GM18909 (cell line): ENCODE measurements around the gene MAU2.

Source experiments
- ATAC-seq: cut with Tn5 transposase; IDR thresholded peaks from one replicate; pipeline ENCODE4 v1.9.1; 2021; ENCODE audit warnings: mild to moderate bottlenecking; ENCODE audit not compliant: unreplicated experiment, poor library complexity

The MAU2 gene

DNA sequence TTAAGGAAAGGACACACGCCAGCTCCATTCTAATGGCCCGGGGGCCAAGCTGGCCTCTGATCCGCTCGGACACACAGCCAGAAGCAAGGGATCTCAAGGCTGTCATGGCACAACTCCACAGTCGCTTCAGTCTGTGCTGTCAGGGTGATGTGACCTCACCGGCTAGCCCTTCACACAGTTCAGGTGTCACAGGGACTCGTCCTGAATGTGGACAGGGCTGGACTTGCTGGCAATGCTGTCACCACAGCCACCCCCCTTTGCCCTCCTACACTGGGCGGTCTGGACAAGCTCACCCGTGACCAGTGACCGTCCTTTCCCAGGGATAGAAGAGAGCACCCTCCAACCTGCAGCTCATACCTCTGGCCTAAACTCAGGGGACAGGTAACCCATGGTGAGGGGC is 15.6 kb upstream of the MAU2 start:
- no peak for ATAC-seq

DNA sequence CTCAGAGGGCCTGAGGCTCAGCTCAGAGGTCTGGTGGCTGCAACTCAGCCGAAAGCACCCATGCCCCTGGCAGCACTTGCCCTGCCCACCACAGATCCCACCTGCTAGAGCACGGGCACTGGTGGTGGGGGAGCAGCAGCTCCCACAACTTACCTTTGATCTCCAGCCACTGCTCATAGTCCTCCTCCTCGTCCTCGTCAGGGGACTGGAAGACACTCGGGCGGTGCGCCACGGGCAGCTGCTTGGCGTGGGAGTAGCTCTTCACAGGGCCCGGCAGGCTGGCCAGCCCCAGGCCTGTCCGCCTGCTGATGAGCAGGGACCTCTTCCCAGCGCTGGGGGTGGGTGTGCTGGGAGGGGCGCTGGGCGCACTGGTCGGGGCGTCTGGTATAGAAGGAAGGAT is 14.9 kb upstream of the MAU2 start:
- ATAC-seq = no peak

DNA sequence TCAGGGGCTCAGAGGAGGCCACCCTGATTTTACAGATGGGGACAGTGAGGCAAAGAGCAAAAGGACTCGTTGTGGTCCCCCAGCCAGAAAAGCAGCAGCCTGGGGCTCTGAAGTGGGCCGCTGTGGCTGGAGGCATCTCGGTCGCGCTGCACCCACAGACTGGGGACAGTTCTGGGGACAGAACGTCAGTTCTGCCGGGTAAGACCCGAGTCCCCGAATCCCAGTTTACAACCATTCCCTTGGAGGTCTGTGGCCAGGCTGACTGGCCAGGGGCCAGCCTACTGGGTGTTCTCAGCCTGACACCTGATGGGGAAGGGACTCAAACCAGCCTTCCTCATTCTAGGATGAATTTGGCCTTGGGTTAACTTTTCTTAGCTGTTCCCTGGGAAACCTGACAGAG is 14.4 kb upstream of the MAU2 start:
- ATAC-seq = no peak

DNA sequence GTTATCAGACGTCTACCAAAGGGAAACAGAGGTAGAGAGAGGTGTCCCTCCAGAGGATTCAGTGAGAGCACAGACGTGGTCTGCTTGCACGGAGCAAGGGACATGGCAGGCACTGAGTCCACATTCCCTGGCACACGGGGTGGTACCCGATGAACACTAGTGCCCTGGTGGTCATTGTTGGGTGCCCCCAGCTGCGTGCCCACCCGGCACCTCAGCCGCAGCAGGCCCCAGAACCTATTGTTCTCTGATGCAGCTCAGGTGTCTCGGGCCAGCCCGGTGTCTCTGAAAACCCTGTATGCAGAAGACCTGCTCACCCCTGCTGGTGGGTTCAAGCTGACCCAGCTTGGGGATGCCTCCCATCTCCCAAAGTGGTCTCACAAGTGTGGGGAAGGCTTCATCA is 12.3 kb upstream of the MAU2 start:
- no peak for ATAC-seq

DNA sequence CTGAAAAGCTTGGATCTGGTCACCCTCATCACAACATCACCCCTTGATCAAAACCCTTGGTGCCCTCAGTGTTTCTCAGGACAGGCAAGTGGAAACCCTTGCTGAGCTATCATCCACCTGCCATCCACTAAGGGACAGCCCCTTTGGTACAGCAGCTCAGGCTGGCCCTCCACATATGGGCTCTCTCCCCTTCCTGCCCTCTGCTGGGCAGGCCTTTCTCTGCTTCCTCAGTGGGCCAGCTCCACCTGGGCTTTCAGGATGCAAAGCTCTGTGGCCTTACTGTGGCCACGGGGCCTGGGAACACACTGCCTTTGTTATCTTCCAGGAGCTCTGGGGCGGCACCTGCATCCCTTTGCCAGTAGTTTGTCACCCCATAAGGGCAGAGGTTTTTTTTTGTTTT is 5.2 kb upstream of the MAU2 start:
- no peak for ATAC-seq

DNA sequence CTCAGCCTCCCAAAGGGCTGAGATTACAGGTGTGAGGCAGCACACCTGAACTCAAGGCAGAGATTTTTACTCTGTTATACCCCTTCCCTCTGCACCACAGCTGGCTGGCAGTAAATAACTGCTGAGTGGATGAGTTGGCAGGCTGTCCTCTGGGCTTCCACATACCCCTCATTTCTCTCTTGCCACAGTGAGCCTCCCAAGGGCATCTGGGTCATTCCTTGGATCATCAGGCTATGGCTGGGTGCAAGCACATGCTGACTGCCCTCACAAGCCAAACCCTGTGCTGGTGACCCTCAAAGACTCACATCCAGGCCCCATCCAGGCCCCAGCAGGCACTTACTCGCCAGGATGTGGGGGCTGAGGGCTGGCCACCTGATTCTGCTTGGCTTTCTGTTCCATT is 4.5 kb upstream of the MAU2 start:
- ATAC-seq = no peak

DNA sequence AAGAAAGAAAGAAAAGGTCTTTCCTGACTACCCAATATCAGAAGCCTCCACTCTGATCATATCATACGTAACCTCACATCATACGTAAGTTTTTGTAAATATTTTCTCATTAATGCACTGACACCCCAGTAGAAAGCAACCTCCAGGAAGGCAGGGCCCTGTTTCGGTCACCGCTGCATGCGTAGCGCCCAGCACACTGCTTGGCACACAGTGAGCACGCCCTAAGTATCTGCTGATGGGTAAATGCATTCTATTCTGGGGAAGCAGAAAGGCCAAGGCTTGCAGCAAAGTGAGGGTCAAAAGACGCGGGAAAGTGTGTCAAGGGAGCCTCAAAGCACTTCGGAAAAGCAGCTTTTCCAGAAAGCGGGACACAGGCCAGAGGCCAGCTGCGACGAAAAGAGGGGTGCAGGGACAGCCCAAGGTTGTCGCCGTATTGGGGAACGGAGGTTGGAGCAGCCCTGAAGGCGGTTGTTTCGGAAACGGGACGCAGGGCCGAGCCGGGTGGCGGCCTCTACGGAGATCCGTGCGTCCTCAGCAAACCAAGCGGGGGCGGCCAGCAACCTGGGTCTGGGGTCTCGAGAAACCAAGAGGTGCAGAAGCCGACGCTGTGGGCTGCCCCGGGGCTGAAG is 783 bp upstream of the MAU2 start:
- ATAC-seq = no peak

DNA sequence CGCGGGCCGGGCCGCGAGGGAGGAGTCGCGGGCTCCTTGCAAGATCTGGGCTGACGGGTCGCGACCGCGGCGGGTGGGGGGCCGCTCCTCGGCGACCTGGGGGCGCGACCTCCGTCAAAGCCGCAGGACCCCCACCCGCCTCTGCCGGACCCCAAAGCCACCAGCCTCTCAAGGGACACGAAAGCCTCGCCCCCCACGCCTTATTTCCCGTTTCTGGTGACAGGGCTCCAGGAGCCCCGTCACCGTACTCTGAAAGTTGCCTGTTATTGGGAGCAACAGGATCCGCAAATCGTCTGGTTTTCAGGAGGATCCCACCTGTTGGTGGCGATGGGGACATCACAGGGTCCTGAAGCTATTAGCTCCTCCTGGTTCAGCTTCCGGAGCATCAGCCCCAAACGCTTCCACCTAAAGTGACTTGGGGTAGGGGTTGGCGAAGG is 530 bp downstream of the MAU2 start:
- no peak for ATAC-seq

DNA sequence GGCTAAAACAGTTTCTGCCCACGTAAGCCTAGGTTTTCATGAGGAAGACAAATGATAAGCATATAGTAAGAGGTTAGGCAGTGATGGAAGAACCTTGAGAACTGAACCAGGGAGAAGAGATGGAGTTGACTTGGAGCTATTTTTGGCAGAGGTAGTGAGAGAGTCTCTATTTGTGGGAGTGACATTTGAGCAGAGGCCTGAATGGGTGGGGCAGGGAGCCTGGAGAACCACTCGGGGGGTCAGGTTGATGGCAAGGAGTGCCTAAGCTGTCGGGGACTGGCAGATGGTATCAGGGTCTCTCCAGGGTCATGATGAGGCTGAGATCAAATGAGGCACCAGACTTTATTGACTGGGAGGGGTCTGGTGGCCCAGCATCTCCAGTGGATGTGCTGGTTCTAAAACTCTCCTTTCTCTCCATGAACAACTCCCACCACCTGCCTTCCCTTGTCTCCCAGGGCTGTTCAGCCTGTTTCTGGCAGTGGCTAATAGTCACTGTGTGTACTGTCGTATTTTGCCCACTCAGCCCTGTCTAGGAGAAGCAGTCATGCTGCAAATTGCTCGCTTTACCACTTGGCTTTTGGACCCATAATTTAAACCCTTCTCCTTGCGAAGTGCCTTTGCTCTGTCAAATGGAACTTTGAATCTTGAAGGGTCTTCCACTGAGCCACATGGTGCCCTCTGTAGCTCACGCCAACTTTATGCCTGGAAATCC is 3.6 kb downstream of the MAU2 start:
- ATAC-seq = no peak

DNA sequence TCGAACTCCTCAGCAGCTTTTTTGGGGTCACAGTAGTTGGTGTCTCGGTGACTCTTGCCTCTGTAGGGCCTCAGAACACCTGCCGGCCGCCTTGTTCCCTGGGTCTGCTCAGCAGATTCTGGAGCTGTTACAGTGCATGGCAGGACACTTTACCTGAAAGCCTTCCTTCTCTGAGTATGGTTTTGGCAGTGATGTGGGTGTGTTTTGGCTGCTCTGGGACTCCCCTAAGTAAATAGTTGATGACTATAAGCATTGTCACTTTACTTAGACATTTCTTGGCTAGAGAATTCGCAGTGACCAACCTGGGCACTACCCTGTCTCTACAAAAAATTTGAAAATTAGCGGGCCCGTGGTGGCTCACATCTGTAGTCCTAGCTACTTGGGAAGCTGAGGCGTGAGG is 7.0 kb downstream of the MAU2 start:
- no peak for ATAC-seq

DNA sequence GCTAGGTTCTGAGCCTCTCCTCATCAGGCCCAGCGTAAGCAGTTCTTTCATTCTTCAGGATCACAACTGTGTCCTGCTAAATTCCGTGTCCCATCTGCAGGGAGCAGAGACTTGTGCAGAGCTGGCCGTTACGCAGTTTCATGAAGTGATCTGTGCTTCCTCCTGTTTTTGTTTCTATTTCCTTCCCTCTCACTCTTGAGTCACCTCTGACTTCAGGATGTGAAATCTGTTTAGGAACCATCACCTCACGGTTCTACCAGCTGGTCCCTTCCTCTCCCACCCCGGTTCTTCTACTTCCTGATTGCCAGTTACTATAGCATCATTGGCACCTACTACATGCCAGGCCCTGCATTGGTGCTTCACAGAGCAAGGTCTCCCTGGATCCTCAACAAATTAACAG is 8.5 kb downstream of the MAU2 start:
- no peak for ATAC-seq

DNA sequence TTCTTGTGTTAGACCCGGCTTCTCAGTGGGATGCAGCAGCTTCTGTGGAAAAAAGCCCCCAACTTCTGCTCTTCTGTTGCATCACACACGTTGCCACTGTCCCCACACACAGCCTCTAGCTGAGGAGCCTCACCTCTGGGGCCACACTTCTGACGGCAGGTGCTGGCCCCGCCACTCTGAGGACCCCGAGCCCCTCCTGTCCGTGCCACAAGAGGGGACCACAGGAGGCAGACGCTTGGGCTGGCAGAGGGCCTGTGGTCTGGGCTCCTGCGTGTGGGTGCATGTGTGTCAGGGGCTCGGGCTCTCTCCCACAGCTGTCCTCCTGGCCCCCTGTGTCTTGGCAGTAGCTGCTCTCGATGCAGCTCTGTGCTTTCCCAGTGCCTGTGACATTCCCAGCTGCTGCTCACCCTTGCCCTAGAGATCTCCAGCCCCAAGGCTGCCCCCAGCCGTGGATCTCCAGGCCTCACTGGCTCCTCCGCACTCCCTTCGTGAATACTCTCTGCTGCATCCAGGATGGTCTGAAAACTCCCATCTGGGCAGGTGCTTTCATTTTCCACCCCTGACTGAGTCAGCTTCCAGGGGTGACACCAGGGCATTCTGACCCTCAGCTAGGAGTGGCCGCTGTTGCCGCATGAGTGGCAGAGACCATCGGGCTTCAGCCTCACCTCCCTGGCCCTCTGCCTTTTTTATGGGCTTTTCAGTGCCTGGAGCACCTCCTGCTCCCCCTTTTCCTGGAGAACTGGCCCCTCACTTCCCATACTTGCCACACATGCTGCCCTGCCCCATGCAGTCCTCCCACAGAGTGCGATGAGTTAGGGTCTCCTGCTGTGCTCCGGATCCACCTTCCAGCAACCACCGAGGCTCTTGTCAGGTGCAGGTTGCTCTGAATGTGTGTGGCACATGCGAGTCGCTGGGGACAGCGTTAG is 13.7 kb downstream of the MAU2 start:
- no peak for ATAC-seq

DNA sequence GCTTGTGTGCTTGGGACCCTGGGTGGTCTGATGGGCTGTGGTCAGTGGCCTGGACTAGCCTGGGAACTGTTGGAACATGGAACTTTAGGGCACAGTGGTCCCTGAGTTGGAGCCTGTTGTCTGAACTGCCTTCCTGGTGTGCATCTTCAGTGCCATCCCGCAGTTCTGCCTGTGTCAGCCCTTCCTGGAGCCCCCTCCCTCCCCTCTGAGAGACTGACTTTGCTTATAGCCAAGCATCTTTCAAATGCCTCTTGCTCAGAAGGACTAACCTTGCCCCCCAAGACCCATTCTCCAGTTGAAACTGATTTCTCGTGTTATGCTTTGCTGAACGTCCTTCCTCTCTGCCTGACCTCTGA is 14.3 kb downstream of the MAU2 start:
- ATAC-seq = no peak

DNA sequence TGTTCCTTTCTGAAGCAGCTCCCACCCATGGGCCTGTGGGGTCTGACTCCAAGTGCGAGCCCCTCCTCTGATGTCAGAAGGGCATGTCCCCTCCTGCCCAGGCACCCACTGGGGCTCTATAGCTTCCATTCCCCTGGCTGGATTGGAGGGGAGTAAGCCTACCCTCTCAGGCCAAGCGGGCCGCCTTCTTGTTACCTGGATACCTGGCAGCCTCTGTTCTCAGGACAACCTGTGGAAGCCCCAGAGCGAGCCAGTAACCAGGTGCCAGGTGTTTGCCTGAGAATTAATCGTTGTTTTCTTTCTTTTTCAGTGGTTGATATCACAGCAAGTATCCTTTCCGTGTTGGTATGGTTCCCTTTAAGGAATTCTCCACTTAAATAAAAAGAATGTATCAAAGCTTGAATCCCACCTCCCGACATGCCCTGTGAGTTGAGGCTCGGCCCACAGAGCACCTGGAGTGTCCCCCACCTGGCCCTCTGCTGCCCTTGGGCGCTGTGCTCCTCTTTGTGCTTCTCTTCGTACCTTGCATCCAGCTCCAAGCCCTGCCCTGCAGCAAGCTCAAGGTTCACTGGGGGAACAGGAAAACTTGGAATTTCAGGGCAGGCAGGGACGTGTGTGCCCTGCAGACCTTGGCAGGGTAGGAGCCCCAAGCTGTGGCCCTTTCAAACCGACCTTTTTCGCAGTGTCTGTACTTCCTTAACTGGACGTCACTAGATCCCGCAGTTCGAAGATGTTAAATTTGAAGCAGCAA is 15.0 kb downstream of the MAU2 start:
- ATAC-seq = no peak

DNA sequence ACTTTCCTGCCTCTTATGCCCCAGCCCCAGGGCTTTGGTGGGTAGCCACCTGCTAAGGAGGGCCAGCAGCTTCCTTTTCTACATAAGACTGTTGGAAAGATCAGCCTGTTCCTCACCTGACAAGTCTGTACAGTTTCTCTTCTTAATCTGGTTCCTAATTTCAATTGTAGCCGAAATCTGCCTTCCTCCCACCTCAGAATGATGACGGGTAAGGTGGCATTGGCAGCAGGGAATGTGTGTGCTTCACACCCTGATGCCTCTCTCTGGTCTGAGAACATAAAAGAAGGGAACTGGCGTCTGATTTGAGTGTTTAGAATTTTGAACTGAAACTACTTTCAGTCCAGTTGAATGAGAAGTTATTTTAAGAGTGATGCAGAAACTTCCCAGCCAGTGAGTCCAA is 16.0 kb downstream of the MAU2 start:
- no peak for ATAC-seq

DNA sequence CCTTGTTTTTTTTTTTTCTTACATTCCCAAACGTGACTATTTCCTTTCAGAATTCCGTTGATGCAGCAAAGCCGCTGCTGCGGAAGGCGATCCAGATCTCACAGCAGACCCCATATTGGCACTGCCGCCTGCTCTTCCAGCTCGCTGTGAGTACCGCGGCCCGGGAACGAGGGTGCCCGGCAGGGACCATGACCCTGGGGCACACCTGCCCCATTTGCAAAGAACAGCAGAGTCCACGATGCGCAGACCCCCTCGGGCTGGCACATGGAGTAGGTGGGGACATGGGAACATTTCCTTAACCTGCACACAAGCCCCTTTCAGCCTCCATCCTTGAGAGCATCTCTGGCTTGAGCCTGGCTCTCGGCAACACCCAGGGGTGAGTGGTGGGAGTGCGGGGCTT is 16.5 kb downstream of the MAU2 start:
- ATAC-seq = no peak

DNA sequence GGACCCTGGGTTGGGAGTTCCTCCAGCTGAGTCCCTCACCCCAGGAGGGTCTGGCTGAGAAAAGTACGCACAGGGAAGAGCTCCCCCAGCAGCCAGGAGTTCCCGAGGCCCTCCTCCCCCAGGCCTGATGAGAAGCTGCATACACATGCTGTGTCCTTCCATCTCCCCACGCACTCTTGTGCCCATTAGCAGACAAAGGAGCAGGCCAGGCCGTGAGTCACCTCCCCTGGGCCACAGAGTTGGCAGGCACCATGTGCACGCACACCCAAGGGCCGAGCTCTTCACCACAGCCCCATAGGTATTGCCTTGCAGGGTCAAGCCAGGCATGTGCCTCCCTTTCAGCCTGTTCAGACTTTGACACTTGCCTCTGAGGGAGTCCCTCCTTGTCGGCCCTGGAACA is 17.5 kb downstream of the MAU2 start:
- no peak for ATAC-seq

DNA sequence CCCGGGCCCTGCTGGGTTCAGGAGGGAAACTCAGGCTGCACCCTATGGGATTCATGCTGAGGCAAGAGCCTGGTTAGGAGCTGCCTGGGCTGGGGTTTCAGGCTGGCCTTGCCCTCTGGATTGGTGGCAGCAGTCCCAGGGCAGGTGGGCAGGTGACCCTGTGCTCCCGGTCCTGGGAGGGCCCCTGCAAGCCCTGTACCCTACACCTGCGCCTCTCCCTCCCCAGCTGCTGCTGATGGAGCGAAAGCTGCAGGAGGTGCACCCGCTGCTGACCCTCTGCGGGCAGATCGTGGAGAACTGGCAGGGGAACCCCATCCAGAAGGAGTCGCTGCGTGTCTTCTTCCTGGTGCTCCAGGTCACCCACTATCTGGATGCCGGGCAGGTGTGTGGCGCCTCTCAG is 20.4 kb downstream of the MAU2 start:
- ATAC-seq = no peak

DNA sequence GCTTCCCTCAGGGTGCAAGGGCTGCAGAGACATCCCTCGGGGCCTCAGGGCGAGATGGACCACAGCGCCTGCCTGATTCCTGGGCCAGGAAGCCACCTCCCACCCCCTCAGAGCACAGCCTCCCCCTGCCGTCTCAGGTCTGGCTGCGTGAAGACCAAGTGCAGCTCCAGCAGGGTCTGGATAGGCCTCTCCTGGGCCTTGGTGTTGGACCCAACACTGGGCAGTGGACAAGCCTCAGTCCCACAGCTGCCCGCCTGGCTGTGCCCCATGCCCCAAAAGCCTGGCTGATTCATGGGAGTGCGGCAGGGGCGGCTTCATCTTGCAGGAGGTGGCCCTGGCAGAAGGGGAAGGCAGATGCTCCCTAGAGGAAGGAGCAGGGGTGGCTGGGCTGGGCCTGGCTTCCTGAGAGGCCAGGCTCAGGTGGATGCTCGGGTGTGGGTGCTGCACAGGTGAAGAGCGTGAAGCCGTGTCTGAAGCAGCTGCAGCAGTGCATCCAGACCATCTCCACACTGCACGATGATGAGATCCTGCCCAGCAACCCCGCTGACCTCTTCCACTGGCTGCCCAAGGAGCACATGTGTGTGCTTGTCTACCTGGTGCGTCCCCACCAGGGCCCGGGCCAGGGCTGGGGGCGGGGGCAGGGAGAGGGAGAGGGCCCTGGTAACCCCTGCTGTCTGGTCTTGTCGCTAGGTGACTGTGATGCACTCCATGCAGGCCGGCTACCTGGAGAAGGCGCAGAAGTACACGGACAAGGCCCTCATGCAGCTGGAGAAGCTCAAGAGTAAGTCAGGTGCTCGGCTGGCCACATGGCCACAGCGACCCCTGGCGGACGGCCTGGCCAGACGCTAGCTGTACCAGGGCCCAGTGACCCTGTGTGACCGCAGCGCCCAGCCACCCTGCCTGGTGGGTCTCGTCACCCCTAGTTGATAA is 21.7 kb downstream of the MAU2 start:
- ATAC-seq = no peak

DNA sequence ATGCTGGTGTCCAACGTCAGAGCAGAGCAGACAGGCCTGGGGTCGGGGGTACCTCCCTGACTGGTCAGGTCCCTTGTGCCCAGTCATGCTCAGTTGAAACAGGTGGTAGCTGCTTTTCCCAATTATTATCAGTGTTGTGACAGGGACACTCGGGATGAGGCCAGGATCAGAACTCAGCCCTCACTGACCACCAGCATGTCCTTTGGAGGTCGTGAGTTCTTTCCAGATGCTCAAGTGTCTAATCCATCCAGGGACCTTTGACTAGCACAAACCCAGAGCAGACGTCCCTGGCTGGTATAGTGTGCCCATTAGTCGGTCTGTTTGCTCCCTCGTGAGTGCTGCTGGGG is 22.4 kb downstream of the MAU2 start:
- no peak for ATAC-seq
